Thyroid gland (tissue), 4 donors: ENCODE measurements around the gene CCDC24.

Experiments
- CTCF ChIP-seq, 6 experiments: fragments of 200-600 bp in 3 of 6; fragments of 450-650 bp in 3 of 6; sonication (generic) in 3 of 6; IDR thresholded peaks; one replicate each; pipeline ENCODE4 v1.5.1; 2016 to 2019; ENCODE audit warnings: antibody characterized with exemption in 6 of 6, mild to moderate bottlenecking in 2 of 6, inconsistent platforms in 1 of 6, moderate library complexity in 1 of 6
- POLR2A ChIP-seq, 2 donors: fragments of 450-650 bp; IDR thresholded peaks; one replicate each; pipeline ENCODE4 v1.6.1; 2017; ENCODE audit warnings: antibody characterized with exemption in 2 of 2, mild to moderate bottlenecking in 2 of 2, moderate library complexity in 1 of 2

GRCh38 chr1:44025816-44026215 is 34.4 kb downstream of the CCDC24 start:
- TF ChIP-seq CTCF (IDR thresholded peaks at IDR 0.05) = no peak
- TF ChIP-seq POLR2A (IDR thresholded peaks at IDR 0.05) = no peak
